ENCODE results near the gene CIAPIN1.

CIAPIN1 gene

GRCh38 chr16:57392694-57393093 lies 54.5 kb downstream of the CIAPIN1 start:
- no peak for TF ChIP-seq POLR2A (IDR thresholded peaks at IDR 0.05; ENCODE audit: low read depth, low read length)
- no peak for FAIRE-seq
- no peak for DNase-seq (ENCODE audit: insufficient read length, low spot score)

GRCh38 chr16:57391708-57392107 lies 55.5 kb downstream of the CIAPIN1 start:
- DNase-seq (ENCODE audit: insufficient read length, low spot score) (no peak), FAIRE-seq (no peak)
- TF ChIP-seq POLR2A (IDR thresholded peaks at IDR 0.05; ENCODE audit: low read depth, low read length), result no peak

- FAIRE-seq, result no peak
- DNase-seq (ENCODE audit: insufficient read length, low spot score), result no peak
- TF ChIP-seq POLR2A (IDR thresholded peaks at IDR 0.05; ENCODE audit: low read depth, low read length), result no peak
Measured at GRCh38 chr16:57391300-57391699, 55.9 kb downstream of the CIAPIN1 start.

GRCh38 chr16:57390636-57391295 lies 56.4 kb downstream of the CIAPIN1 start:
- TF ChIP-seq POLR2A (IDR thresholded peaks at IDR 0.05; ENCODE audit: low read depth, low read length), result no peak
- no peak for DNase-seq (ENCODE audit: insufficient read length, low spot score)
- FAIRE-seq, result no peak

GRCh38 chr16:57389087-57389468 lies 58.1 kb downstream of the CIAPIN1 start:
- no peak for TF ChIP-seq POLR2A (IDR thresholded peaks at IDR 0.05; ENCODE audit: low read depth, low read length)
- FAIRE-seq (no peak), DNase-seq (ENCODE audit: insufficient read length, low spot score) (no peak)

- no peak for TF ChIP-seq POLR2A (IDR thresholded peaks at IDR 0.05; ENCODE audit: low read depth, low read length)
- FAIRE-seq (no peak), DNase-seq (ENCODE audit: insufficient read length, low spot score) (no peak)
Measured at GRCh38 chr16:57388359-57389086, 58.7 kb downstream of the CIAPIN1 start.

- TF ChIP-seq POLR2A (IDR thresholded peaks at IDR 0.05; ENCODE audit: low read depth, low read length), result no peak
- FAIRE-seq, result no peak
Measured at GRCh38 chr16:57387598-57388354, 59.4 kb downstream of the CIAPIN1 start.

GRCh38 chr16:57386381-57386951 lies 60.7 kb downstream of the CIAPIN1 start:
- FAIRE-seq (no peak), DNase-seq (ENCODE audit: insufficient read length, low spot score) (no peak)

More at GRCh38 chr16:57387598-57388354, 59.4 kb downstream of the CIAPIN1 start:
- no peak for DNase-seq (ENCODE audit: insufficient read length, low spot score)

GRCh38 chr16:57385083-57385482 lies 62.1 kb downstream of the CIAPIN1 start:
- DNase-seq (ENCODE audit: insufficient read length, low spot score), result no peak
- no peak for TF ChIP-seq POLR2A (IDR thresholded peaks at IDR 0.05; ENCODE audit: low read depth, low read length)
- no peak for FAIRE-seq

More at GRCh38 chr16:57386381-57386951, 60.7 kb downstream of the CIAPIN1 start:
- TF ChIP-seq POLR2A (IDR thresholded peaks at IDR 0.05; ENCODE audit: low read depth, low read length), result no peak

GRCh38 chr16:57384248-57385070 lies 62.7 kb downstream of the CIAPIN1 start:
- DNase-seq (ENCODE audit: insufficient read length, low spot score) (no peak), FAIRE-seq (no peak)
- TF ChIP-seq POLR2A (IDR thresholded peaks at IDR 0.05; ENCODE audit: low read depth, low read length), result no peak

- FAIRE-seq (no peak), DNase-seq (ENCODE audit: insufficient read length, low spot score) (no peak)
- no peak for TF ChIP-seq POLR2A (IDR thresholded peaks at IDR 0.05; ENCODE audit: low read depth, low read length)
Measured at GRCh38 chr16:57383276-57384247, 63.6 kb downstream of the CIAPIN1 start.

All from H54 (cell line).